SK-N-SH (cell line): ENCODE data around the gene CYP26C1. TPM values are rescaled to one million over a fixed set of nuclear protein-coding genes. Genes with fewer than 3 reads are reported as not detected.

ENCODE experiments used
- CTCF ChIA-PET: fragments of 300-600, 350-600 bp; formaldehyde crosslinking; extraction: SDS; loops from one replicate; lab custom pipeline; 2021; lab: Yijun Ruan, JAX
- POLR2A ChIA-PET: fragments of 350-600 bp; sonication (Branson Sonifier 250); formaldehyde crosslinking; extraction: SDS; loops from one replicate; lab custom pipeline; 2020; ENCODE audit warnings: antibody characterized with exemption, inconsistent platforms; lab: Yijun Ruan, JAX
- DNase-seq: peaks from one replicate; pipeline ENCODE4 v3.0.0; 2012
- H2AFZ ChIP-seq: fragments of 200-600 bp; sonication (generic); 2 replicates; pipeline ENCODE4 v1.8.1; 2016; ENCODE audit warnings: antibody characterized with exemption, mild to moderate bottlenecking, low read depth
- H3F3A ChIP-seq: fragments of 200-600 bp; sonication (generic); replicated peaks from 2 replicates; pipeline ENCODE3; 2016; ENCODE audit warnings: antibody characterized with exemption, mild to moderate bottlenecking; ENCODE audit not compliant: insufficient read depth
- H3K27ac ChIP-seq, 2 experiments: fragments of 200-500 bp in 1 of 2; fragments of 200-600 bp in 1 of 2; sonication (Bioruptor generic) in 1 of 2; sonication (generic), shearing (Covaris generic) in 1 of 2; 2 replicates each; pipeline versions ENCODE4 v1.5.1 to v1.6.1; 2014 to 2016; ENCODE audit warnings: low read depth in 2 of 2, inconsistent platforms in 1 of 2, low read length in 1 of 2, mild to moderate bottlenecking in 1 of 2, mixed read lengths in 1 of 2
- H3K27me3 ChIP-seq: fragments of 200-600 bp; sonication (generic), shearing (Covaris generic); 2 replicates; pipeline ENCODE4 v1.6.1; 2016; ENCODE audit warnings: mixed run types; ENCODE audit not compliant: insufficient read depth
- H3K36me3 ChIP-seq, 2 experiments: fragments of 200-500 bp in 1 of 2; fragments of 200-600 bp in 1 of 2; sonication (Bioruptor generic) in 1 of 2; sonication (generic) in 1 of 2; replicated peaks in 1 of 2; 2 replicates each; pipeline versions ENCODE3 to v1.5.1; 2014 to 2016; ENCODE audit warnings: low read length in 1 of 2, mild to moderate bottlenecking in 1 of 2; ENCODE audit not compliant: insufficient read depth in 2 of 2, control insufficient read depth in 1 of 2
- H3K4me1 ChIP-seq, 2 experiments: fragments of 200-500 bp in 1 of 2; fragments of 200-600 bp in 1 of 2; sonication (Bioruptor generic) in 1 of 2; sonication (generic), shearing (Covaris generic) in 1 of 2; 2 replicates each; pipeline versions ENCODE4 v1.5.1 to v1.6.1; 2014 to 2016; ENCODE audit warnings: low read depth in 1 of 2, low read length in 1 of 2, mixed run types in 1 of 2; ENCODE audit not compliant: insufficient read depth in 2 of 2, control insufficient read depth in 1 of 2
- H3K4me2 ChIP-seq: fragments of 200-600 bp; sonication (generic), shearing (Covaris generic); 2 replicates; pipeline ENCODE4 v1.6.1; 2017; ENCODE audit warnings: mixed run types
- H3K4me3 ChIP-seq, 2 experiments: fragments of 200-500 bp in 1 of 2; fragments of 200-600 bp in 1 of 2; sonication (Bioruptor generic) in 1 of 2; sonication (generic), shearing (Covaris generic) in 1 of 2; 2 replicates each; pipeline versions ENCODE4 v1.5.1 to v1.8.1; 2014 to 2016; ENCODE audit warnings: low read depth in 2 of 2, inconsistent platforms in 1 of 2, low read length in 1 of 2, mild to moderate bottlenecking in 1 of 2, mixed read lengths in 1 of 2, moderate library complexity in 1 of 2
- H3K79me2 ChIP-seq: fragments of 200-600 bp; sonication (generic); 2 replicates; pipeline ENCODE4 v1.8.1; 2017; ENCODE audit warnings: mild to moderate bottlenecking; ENCODE audit not compliant: insufficient read depth
- H3K9ac ChIP-seq: fragments of 200-600 bp; sonication (generic); 2 replicates; pipeline ENCODE4 v1.6.1; 2017; ENCODE audit warnings: mixed run types
- H3K9me2 ChIP-seq: fragments of 200-600 bp; sonication (generic); 2 replicates; pipeline ENCODE4 v1.6.1; 2017; ENCODE audit warnings: mixed run types
- H3K9me3 ChIP-seq: fragments of 200-600 bp; sonication (generic); 2 replicates; pipeline ENCODE4 v1.6.1; 2017; ENCODE audit warnings: mixed run types, mild to moderate bottlenecking, moderate library complexity
- H4K20me1 ChIP-seq: fragments of 200-600 bp; sonication (generic); 2 replicates; pipeline ENCODE4 v1.6.1; 2017; ENCODE audit warnings: mild to moderate bottlenecking, mixed run types; ENCODE audit not compliant: insufficient read depth
- CHD2 ChIP-seq: fragments of 150-350 bp; IDR thresholded peaks from 2 replicates; pipeline ENCODE4 v1.6.1; 2018; ENCODE audit warnings: low read length; ENCODE audit not compliant: partially characterized antibody
- ELF1 ChIP-seq: IDR thresholded peaks from 2 replicates; pipeline ENCODE4 v1.4.0; 2012
- FOSL2 ChIP-seq: IDR thresholded peaks from 2 replicates; pipeline ENCODE4 v1.4.0; 2012; ENCODE audit warnings: low read depth, mild to moderate bottlenecking, moderate library complexity, borderline replicate concordance
- GABPA ChIP-seq: IDR thresholded peaks from 2 replicates; pipeline ENCODE4 v1.4.0; 2012; ENCODE audit warnings: low read depth, mild to moderate bottlenecking
- GATA2 ChIP-seq: sonication (generic); formaldehyde crosslinking; IDR thresholded peaks from 2 replicates; pipeline ENCODE4 v1.5.0; 2020; ENCODE audit warnings: mild to moderate bottlenecking, missing genetic modification reagents
- TAF1 ChIP-seq: IDR thresholded peaks from 2 replicates; pipeline ENCODE4 v1.6.1; 2012; ENCODE audit warnings: low read depth, mild to moderate bottlenecking, low read length, moderate library complexity, borderline replicate concordance
- TEAD4 ChIP-seq: IDR thresholded peaks from 2 replicates; pipeline ENCODE4 v1.4.0; 2012; ENCODE audit warnings: mild to moderate bottlenecking, borderline replicate concordance; ENCODE audit not compliant: insufficient read depth
- YY1 ChIP-seq: IDR thresholded peaks from 2 replicates; pipeline ENCODE4 v1.4.0; 2012; ENCODE audit warnings: low read depth, mild to moderate bottlenecking
- WGBS: methylation state at CpG from one replicate; pipeline ENCODE4 v1.1.6; 2017; ENCODE audit warnings: low lambda C conversion rate; 5-methylcytosine and 5-hydroxymethylcytosine counted together
- polyA plus RNA-seq, 3 experiments: library from polyadenylated mRNA; depleted of rRNA; stranded (reverse); fragments of >200 nt; gene quantifications; 2 replicates each; pipeline ENCODE4 v1.2.3, GENCODE V29; 2012
- TF ChIP-seq, protein P1 (sequence below): IDR thresholded peaks from 2 replicates; pipeline ENCODE4; 2012
- TF ChIP-seq, protein P2 (sequence below): IDR thresholded peaks from 2 replicates; pipeline ENCODE4 v1.4.0; 2012; ENCODE audit warnings: low read depth
- TF ChIP-seq, protein P3 (sequence below): fragments of 150-350 bp; IDR thresholded peaks from 2 replicates; pipeline ENCODE4 v1.6.1; 2016; ENCODE audit warnings: mild to moderate bottlenecking, low read depth, low read length

The CYP26C1 gene
- polyA plus RNA-seq, 1 of the 3 experiments (the other 2 are of a cell fraction): not detected

DNA sequence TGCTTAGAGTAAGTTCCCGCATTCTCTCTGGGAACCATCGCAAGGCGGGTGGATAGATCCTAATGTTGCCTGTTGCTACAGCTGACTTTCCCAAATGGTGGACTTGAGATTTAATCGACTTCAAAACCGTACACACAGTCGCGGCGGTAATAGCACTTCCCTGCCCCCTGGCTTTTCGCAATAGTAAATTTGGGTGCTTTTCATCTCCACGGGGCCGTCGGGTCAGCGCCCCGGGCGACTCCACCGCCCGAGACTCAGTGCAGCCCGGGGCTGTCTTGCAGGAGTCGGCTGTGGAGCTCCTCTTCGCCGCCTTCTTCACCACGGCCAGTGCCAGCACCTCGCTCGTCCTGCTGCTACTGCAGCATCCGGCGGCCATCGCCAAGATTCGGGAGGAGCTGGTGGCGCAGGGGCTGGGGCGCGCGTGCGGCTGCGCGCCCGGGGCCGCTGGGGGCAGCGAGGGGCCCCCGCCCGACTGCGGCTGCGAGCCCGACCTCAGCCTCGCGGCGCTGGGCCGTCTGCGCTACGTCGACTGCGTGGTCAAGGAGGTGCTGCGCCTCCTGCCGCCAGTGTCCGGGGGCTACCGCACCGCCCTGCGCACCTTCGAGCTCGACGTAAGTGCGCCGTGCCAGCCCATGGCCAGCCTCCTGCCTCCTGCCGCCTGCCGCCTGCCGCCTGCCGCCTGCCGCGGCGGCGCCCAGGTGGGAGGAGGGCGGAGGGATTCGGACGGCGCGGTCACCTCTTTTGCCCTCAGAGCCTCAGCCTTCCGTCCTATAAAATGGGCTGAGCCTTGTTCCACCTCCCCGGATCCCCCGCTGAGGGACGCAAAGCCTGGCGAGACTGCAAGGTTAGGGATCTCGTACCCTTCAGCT, 5.3 kb downstream of the CYP26C1 start (continued):
- TF ChIP-seq, protein P1, sequence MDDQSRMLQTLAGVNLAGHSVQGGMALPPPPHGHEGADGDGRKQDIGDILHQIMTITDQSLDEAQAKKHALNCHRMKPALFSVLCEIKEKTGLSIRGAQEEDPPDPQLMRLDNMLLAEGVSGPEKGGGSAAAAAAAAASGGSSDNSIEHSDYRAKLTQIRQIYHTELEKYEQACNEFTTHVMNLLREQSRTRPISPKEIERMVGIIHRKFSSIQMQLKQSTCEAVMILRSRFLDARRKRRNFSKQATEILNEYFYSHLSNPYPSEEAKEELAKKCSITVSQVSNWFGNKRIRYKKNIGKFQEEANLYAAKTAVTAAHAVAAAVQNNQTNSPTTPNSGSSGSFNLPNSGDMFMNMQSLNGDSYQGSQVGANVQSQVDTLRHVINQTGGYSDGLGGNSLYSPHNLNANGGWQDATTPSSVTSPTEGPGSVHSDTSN: no peak
- TF ChIP-seq, protein P2, sequence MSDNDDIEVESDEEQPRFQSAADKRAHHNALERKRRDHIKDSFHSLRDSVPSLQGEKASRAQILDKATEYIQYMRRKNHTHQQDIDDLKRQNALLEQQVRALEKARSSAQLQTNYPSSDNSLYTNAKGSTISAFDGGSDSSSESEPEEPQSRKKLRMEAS: no peak

DNA sequence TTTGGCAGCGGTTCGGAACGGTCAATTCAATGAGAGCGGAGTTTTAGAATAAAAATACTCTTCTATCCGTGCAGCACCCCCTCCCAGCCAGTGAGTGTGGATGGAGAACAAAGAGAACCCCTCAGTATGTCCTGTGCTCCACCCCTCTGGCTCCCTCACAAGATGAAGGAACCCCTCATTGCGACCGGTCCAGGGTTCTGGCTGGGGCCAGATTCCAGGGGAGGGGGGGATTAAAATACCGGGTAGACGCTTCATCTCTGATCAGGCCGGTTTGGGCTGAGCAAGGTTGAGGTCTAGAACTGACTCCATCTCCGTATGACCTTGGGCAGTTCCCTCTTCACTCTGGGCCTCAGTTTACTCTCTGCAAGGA, 5.9 kb downstream of the CYP26C1 start:
- Histone ChIP-seq H3K36me3 (no peaks in the 10 kb centered on the region), H3K4me3 (no peak overlapping the region), H3K27ac (no peak overlapping the region), H3K4me1 (peaks cover 0 to 13% of the 10 kb centered on the region in 2 experiments; a peak in 1 of 4 replicates), H2AFZ (no peak overlapping the region), H4K20me1 (no peaks in the 10 kb centered on the region), H3K79me2 (no peaks in the 10 kb centered on the region), H3K27me3 (peaks cover 40% of the 10 kb centered on the region), H3K9me3 (no peaks in the 10 kb centered on the region), H3K9me2 (no peaks in the 10 kb centered on the region), H3K9ac (no peak overlapping the region), H3K4me2 (no peak overlapping the region), H3F3A (no peaks in the 10 kb centered on the region)
- WGBS: 45% methylated on average over 8 of the region's 11 CpGs
- TF ChIP-seq TEAD4 (no peak), GABPA (no peak), FOSL2 (no peak), ELF1 (no peak), TAF1 (no peak), GATA2 (CRISPR knock-in tag) (no peak), CHD2 (no peak), YY1 (no peak)
- TF ChIP-seq, protein P3, sequence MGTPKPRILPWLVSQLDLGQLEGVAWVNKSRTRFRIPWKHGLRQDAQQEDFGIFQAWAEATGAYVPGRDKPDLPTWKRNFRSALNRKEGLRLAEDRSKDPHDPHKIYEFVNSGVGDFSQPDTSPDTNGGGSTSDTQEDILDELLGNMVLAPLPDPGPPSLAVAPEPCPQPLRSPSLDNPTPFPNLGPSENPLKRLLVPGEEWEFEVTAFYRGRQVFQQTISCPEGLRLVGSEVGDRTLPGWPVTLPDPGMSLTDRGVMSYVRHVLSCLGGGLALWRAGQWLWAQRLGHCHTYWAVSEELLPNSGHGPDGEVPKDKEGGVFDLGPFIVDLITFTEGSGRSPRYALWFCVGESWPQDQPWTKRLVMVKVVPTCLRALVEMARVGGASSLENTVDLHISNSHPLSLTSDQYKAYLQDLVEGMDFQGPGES: no peak
- TF ChIP-seq, protein P1: no peak
- ChIA-PET CTCF (interaction anchor here (0.6 to 8.4 kb wide), 11 partner anchors 11 to 440 kb away, joined by 3 to 69 read pairs (median 6); partner anchors contain the start of gene MYOF), POLR2A (no interaction called here)
- peak; percentile 31 for DNase-seq
